GM18505 (cell line): ENCODE data around the gene IPO11.
"Not testable (repeated sequence)": the region's sequence is repeated elsewhere in the genome, so short reads cannot be mapped to it uniquely, and the experiment has no call there.

Experiments
- ATAC-seq: cut with Tn5 transposase; IDR thresholded peaks from one replicate; pipeline ENCODE4 v1.9.1; 2021; ENCODE audit not compliant: unreplicated experiment
- POLR2A ChIP-seq: IDR thresholded peaks from 4 replicates; pipeline ENCODE4 v1.6.1; 2011; ENCODE audit warnings: borderline replicate concordance; ENCODE audit not compliant: insufficient read depth, insufficient read length; ENCODE audit errors: extremely low read depth

IPO11 gene

GRCh38 chr5:62509806-62510205 lies 97.2 kb downstream of the IPO11 start:
- ATAC-seq, result no peak
- no peak for TF ChIP-seq POLR2A

DNA sequence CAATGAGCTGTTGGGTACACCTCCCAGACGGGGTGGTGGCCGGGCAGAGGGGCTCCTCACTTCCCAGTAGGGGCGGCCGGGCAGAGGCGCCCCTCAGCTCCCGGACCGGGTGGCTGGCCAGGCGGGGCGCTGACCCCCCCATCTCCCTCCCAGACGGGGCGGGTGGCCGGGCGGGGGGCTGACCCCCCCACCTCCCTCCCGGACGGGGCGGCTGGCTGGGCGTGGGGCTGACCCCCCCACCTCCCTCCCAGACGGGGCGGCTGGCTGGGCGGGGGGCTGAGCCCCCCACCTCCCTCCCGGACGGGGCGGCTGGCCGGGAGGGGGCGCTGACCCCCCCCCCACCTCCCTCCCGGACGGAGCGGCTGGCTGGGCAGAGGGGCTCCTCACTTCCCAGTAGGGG lies 100.5 kb downstream of the IPO11 start:
- not testable (repeated sequence) for ATAC-seq

DNA sequence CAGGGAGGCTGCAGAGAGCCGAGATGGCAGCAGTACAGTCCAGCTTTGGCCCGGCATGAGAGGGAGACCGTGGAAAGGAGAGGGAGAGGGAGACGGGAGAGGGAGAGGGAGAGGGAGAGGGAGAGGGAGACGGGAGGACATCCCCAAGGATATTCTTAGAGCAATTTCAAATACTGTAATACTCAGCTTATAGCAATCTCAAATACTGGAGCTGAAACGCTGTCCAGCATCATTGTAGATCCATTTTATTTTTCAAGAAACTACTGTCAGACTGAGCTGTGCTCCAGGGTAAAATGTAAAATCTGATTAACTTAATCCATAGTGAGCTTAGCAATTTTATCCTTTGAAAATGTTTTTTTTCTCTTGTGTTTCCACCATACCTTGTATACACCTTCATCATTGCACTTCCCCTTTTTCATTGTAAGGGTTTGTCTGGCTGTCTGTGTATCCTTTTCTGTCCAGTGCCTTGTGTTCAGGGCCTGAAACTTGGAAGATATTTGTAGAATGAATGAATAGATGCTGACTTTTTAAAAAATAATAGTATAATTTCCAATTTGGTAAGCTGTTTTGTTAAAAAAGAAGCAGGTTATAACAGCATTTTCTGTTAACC lies 102.1 kb downstream of the IPO11 start:
- TF ChIP-seq POLR2A, result no peak
- ATAC-seq, result no peak

- ATAC-seq, result not testable (repeated sequence)
Observed at GRCh38 chr5:62520812-62521211, 108.2 kb downstream of the IPO11 start.

- no peak for TF ChIP-seq POLR2A
- no peak for ATAC-seq
Observed at GRCh38 chr5:62521319-62521718, 108.8 kb downstream of the IPO11 start.

- no peak for ATAC-seq
- TF ChIP-seq POLR2A, result no peak
Observed at GRCh38 chr5:62522811-62523210, 110.2 kb downstream of the IPO11 start.

DNA sequence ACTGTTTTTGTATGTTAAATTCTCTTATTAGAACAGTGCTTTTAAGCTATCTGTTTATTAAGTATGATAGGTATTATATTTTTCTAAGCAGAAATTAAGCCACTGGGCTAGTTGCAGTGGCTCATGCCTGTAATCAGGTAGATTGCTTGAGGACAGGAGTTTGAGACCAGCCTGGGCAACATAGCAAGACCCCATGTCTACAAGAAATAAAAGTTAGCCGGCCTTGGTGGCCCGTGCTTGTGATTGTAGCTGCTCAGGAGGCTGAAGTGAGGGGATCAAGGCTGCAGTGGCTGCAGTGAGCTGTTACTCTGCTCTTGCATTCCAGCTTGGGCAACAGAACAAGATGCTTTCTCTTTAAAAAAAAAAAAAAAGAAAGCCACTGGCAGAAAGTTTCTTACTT lies 121.0 kb downstream of the IPO11 start:
- TF ChIP-seq POLR2A, result no peak

GRCh38 chr5:62534461-62535236 lies 122.1 kb downstream of the IPO11 start:
- TF ChIP-seq POLR2A, result no peak
- ATAC-seq, result no peak

More for the DNA sequence above, 121.0 kb downstream of the IPO11 start:
- ATAC-seq, result no peak

- ATAC-seq, result no peak
- no peak for TF ChIP-seq POLR2A
Observed at GRCh38 chr5:62536232-62536631, 123.7 kb downstream of the IPO11 start.

GRCh38 chr5:62536783-62537182 lies 124.2 kb downstream of the IPO11 start:
- no peak for ATAC-seq
- no peak for TF ChIP-seq POLR2A

DNA sequence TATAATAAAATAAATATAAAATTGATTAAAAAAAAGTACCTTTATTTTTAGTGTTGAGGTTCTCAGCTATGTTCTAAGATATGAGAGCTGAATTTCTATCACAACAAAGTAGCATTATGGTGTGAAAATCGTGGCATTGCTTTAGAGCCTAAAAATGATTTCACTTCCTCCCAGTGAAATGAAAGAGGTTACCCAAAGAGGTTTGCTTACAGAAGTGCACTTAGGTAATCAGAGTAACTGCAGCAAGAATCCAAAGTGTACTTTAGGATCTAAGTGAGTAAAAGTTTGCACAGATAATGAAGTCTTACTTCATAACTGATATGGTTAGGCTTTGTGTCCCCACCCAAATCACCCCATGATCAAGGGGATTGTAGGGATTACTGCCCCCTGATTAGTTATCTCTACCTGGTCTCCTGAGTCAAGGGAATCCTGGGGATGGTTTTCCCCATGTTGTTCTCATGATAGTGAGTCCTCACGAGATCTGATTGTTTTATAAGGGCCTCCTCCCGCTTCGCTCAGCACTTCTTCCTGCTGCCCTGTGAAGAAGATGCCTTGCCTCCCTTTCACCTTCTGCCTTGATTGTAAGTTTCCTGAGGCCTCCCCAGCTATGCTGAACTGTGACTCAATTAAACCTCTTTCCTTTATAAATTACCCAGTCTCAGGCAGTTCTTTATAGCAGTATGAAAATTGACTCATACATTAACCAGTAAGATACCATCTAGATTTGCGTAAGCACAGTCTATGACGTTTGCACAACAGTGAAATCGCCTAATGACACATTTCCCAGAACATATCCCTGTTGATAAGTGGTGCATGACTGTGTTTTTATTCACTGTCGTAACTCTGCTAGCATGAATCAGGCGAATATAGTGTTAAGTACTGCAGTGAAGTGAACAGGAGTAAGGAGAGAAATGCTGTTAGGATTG lies 125.7 kb downstream of the IPO11 start:
- peak; percentile 56 for ATAC-seq
- no peak for TF ChIP-seq POLR2A

DNA sequence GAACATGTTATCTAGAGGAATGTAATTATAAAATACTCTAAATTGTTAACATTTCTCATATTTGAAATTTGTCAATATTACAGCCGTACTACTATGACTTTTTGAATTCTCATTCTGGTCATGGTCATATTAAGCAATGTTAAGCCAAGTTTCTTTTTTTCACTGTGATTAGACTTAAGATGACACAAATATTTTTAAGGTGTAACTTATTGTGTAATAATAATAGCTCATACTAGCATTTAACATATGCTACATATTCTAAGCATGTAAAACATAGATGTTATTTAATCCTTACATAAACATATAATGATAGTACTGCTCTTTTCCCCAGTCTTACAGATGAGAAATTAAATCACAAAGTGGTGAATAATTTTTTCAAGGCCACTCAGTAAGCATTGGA lies 130.2 kb downstream of the IPO11 start:
- TF ChIP-seq POLR2A, result no peak
- no peak for ATAC-seq

DNA sequence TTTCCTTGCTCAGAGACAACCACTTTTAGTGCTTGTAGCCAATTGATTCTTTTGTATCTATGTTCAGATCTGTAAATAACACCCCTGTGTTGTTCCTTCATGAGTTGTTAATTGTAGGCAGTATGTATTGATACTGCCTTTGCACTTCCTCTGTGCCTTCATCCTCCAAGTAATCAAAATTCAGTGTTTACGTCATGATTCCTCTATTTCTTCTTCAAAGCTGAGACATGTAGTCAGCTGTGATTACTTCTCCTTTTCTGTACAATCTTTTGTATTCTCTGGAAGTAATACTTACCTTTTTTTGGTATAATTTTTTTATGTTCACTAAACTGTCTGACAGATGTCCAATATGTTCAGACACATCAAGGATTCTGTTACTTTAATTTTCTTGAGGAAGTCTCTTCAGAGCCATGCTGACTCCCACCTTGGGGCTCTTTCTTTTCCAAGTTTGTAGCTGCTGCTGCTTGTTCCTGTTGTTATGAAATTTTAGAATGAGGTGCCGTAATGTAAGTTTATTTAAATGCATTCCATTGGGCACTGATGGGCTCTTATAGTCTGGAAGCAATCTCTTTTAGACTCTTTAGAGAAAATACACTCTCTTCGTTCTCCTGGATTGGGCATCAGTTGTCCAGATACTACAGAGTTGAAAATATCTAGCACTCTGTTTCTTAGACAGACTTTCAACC lies 135.5 kb downstream of the IPO11 start:
- no peak for ATAC-seq
- TF ChIP-seq POLR2A, result no peak
